ENCODE measurements around the gene SRR.

DNA sequence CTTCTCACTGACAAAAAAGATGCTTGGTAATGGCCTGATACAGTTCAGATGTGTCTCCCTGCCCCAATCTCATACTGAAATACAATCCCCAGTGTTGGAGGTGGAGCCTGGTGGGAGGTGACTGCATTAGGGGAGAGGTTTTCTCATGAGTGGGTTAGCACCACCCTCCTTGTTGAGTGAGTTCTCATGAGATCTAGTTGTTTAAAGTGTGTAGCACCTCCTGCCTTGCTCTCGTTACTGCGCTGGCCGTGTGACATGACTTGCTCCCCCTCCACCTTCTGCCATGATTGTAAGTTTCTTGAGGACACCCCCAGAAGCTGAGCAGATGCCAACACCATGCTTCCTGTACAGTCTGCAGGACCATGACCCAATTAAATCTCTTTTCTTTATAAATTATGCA is 27.6 kb downstream of the SRR start:
- TF ChIP-seq, protein P1, sequence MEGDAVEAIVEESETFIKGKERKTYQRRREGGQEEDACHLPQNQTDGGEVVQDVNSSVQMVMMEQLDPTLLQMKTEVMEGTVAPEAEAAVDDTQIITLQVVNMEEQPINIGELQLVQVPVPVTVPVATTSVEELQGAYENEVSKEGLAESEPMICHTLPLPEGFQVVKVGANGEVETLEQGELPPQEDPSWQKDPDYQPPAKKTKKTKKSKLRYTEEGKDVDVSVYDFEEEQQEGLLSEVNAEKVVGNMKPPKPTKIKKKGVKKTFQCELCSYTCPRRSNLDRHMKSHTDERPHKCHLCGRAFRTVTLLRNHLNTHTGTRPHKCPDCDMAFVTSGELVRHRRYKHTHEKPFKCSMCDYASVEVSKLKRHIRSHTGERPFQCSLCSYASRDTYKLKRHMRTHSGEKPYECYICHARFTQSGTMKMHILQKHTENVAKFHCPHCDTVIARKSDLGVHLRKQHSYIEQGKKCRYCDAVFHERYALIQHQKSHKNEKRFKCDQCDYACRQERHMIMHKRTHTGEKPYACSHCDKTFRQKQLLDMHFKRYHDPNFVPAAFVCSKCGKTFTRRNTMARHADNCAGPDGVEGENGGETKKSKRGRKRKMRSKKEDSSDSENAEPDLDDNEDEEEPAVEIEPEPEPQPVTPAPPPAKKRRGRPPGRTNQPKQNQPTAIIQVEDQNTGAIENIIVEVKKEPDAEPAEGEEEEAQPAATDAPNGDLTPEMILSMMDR (IDR thresholded peaks at IDR 0.05 in 2 of 3, conservative IDR thresholded peaks at IDR 0.05 in 1 of 3; ENCODE audit: control insufficient read depth in 2 of 3, extremely low read depth in 1 of 3, insufficient read depth in 1 of 3, low read depth in 3 of 3, low read length in 3 of 3) = no peak
- no peak for TF ChIP-seq SP1 (IDR thresholded peaks at IDR 0.05; ENCODE audit: low read depth, low read length)
- TF ChIP-seq LARP7 (IDR thresholded peaks at IDR 0.05) = no peak
- TF ChIP-seq GABPA (IDR thresholded peaks at IDR 0.05; ENCODE audit: low read depth) = no peak
- TF ChIP-seq CEBPB (IDR thresholded peaks at IDR 0.05; ENCODE audit: borderline replicate concordance in 1 of 2, low read depth in 2 of 2, low read length in 2 of 2) = no peak
- TF ChIP-seq EP300 (IDR thresholded peaks at IDR 0.05; ENCODE audit: borderline replicate concordance in 1 of 2, control insufficient read depth in 1 of 2, low read depth in 2 of 2, low read length in 2 of 2) = no peak
- TF ChIP-seq BRCA1 (IDR thresholded peaks at IDR 0.05; ENCODE audit: low read depth, low read length) = no peak
- no peak for TF ChIP-seq KDM1A (IDR thresholded peaks at IDR 0.05; ENCODE audit: borderline replicate concordance)
- TF ChIP-seq, protein P2, sequence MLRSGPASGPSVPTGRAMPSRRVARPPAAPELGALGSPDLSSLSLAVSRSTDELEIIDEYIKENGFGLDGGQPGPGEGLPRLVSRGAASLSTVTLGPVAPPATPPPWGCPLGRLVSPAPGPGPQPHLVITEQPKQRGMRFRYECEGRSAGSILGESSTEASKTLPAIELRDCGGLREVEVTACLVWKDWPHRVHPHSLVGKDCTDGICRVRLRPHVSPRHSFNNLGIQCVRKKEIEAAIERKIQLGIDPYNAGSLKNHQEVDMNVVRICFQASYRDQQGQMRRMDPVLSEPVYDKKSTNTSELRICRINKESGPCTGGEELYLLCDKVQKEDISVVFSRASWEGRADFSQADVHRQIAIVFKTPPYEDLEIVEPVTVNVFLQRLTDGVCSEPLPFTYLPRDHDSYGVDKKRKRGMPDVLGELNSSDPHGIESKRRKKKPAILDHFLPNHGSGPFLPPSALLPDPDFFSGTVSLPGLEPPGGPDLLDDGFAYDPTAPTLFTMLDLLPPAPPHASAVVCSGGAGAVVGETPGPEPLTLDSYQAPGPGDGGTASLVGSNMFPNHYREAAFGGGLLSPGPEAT (IDR thresholded peaks at IDR 0.05; ENCODE audit: low read depth) = no peak
- TF ChIP-seq, protein P3, sequence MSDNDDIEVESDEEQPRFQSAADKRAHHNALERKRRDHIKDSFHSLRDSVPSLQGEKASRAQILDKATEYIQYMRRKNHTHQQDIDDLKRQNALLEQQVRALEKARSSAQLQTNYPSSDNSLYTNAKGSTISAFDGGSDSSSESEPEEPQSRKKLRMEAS (IDR thresholded peaks at IDR 0.05; ENCODE audit: low read depth, low read length) = no peak
- no peak for TF ChIP-seq RAD21 (IDR thresholded peaks at IDR 0.05; ENCODE audit: insufficient read depth, low read depth, low read length)
- no peak for TF ChIP-seq BMI1 (IDR thresholded peaks at IDR 0.05; ENCODE audit: borderline replicate concordance)
- no peak for TF ChIP-seq POLR2A (IDR thresholded peaks at IDR 0.05; ENCODE audit: low read depth, low read length)
- TF ChIP-seq MYC (IDR thresholded peaks at IDR 0.05; ENCODE audit: insufficient read depth, insufficient read length, insufficient replicate concordance, low read length, severe bottlenecking) = no peak
